Mesenchymal stem cell (in vitro differentiated cells and primary cell): ENCODE measurements around the gene ITGA11.

Source experiments
- DNase-seq: peaks from one replicate; pipeline ENCODE4 v3.0.0-alpha.2; 2013
- H2AFZ ChIP-seq: one replicate; pipeline ENCODE4 v1.6.1; 2013; ENCODE audit warnings: low read depth, mild to moderate bottlenecking, control low read depth, inconsistent platforms, low read length, moderate library complexity
- H2AK5ac ChIP-seq: 2 replicates; pipeline ENCODE4 v1.6.1; 2013; ENCODE audit warnings: low read length, moderate library complexity, mild to moderate bottlenecking, inconsistent platforms; ENCODE audit not compliant: severe bottlenecking
- H2BK120ac ChIP-seq: one replicate; pipeline ENCODE4 v1.6.1; 2013; ENCODE audit warnings: low read depth, mild to moderate bottlenecking, inconsistent platforms, low read length, moderate library complexity
- H2BK12ac ChIP-seq, 2 experiments: one replicate each; pipeline ENCODE4 v1.6.1; 2013; ENCODE audit warnings: inconsistent platforms in 2 of 2, low read length in 2 of 2, mild to moderate bottlenecking in 2 of 2, moderate library complexity in 2 of 2, control low read depth in 1 of 2
- H2BK15ac ChIP-seq: one replicate; pipeline ENCODE4 v1.6.1; 2013; ENCODE audit warnings: mild to moderate bottlenecking, low read depth, inconsistent platforms; ENCODE audit not compliant: poor library complexity, severe bottlenecking
- H2BK5ac ChIP-seq: 2 replicates; pipeline ENCODE4 v1.6.1; 2013; ENCODE audit warnings: low read depth, mild to moderate bottlenecking, low read length, control low read depth, inconsistent platforms; ENCODE audit not compliant: poor library complexity, severe bottlenecking
- H3K14ac ChIP-seq, 2 experiments: one replicate each; pipeline ENCODE4 v1.6.1; 2013; ENCODE audit warnings: inconsistent platforms in 2 of 2, low read length in 2 of 2, control low read depth in 1 of 2, mild to moderate bottlenecking in 1 of 2, moderate library complexity in 1 of 2
- H3K18ac ChIP-seq, 2 experiments: one replicate each; pipeline ENCODE4 v1.6.1; 2013; ENCODE audit warnings: inconsistent platforms in 2 of 2, low read length in 2 of 2, control low read depth in 1 of 2, low read depth in 1 of 2, mild to moderate bottlenecking in 1 of 2
- H3K23ac ChIP-seq, 2 experiments: one replicate each; pipeline ENCODE4 v1.6.1; 2013; ENCODE audit warnings: inconsistent platforms in 2 of 2, low read length in 2 of 2, mild to moderate bottlenecking in 2 of 2, moderate library complexity in 2 of 2, control low read depth in 1 of 2
- H3K27ac ChIP-seq: 2 replicates; pipeline ENCODE4 v1.5.1; 2013; ENCODE audit warnings: mild to moderate bottlenecking, moderate library complexity, low read length, control low read depth, inconsistent platforms; ENCODE audit not compliant: poor library complexity, severe bottlenecking
- H3K27me3 ChIP-seq, 2 experiments: 2 replicates each; pipeline versions ENCODE4 v1.6.1 to v1.7.0; 2013; ENCODE audit warnings: low read length in 2 of 2, mild to moderate bottlenecking in 2 of 2, moderate library complexity in 2 of 2, control low read depth in 1 of 2, inconsistent platforms in 1 of 2; ENCODE audit not compliant: control insufficient read depth in 1 of 2, insufficient read depth in 1 of 2
- H3K36me3 ChIP-seq, 2 experiments: 2 replicates each; pipeline versions ENCODE4 v1.6.1 to v1.7.0; 2013; ENCODE audit warnings: low read length in 2 of 2, control low read depth in 1 of 2, inconsistent platforms in 1 of 2, low read depth in 1 of 2, mild to moderate bottlenecking in 1 of 2; ENCODE audit not compliant: insufficient read depth in 2 of 2, control insufficient read depth in 1 of 2
- H3K4ac ChIP-seq, 2 experiments: one replicate each; pipeline ENCODE4 v1.6.1; 2013; ENCODE audit warnings: inconsistent platforms in 2 of 2, low read length in 2 of 2, mild to moderate bottlenecking in 2 of 2, moderate library complexity in 2 of 2, control low read depth in 1 of 2, low read depth in 1 of 2
- H3K4me1 ChIP-seq: 2 replicates; pipeline ENCODE4 v1.6.1; 2013; ENCODE audit warnings: low read depth, low read length, control low read depth; ENCODE audit not compliant: control insufficient read depth, insufficient read depth
- H3K4me2 ChIP-seq: 2 replicates; pipeline ENCODE4 v1.6.1; 2013; ENCODE audit warnings: low read length, mild to moderate bottlenecking, inconsistent platforms; ENCODE audit not compliant: poor library complexity, severe bottlenecking
- H3K4me3 ChIP-seq, 2 experiments: 2 replicates each; pipeline versions ENCODE4 v1.5.1 to v1.7.0; 2013; ENCODE audit warnings: low read length in 2 of 2, mild to moderate bottlenecking in 2 of 2, control low read depth in 1 of 2, low read depth in 1 of 2; ENCODE audit not compliant: insufficient read depth in 1 of 2
- H3K79me1 ChIP-seq: replicated peaks from 2 replicates; pipeline ENCODE4 v1.6.1; 2013; ENCODE audit warnings: mild to moderate bottlenecking, control low read depth, low read length, inconsistent platforms; ENCODE audit not compliant: poor library complexity, severe bottlenecking
- H3K9ac ChIP-seq: 2 replicates; pipeline ENCODE4 v1.7.0; 2013; ENCODE audit warnings: mild to moderate bottlenecking, low read length, moderate library complexity
- H3K9me3 ChIP-seq: 2 replicates; pipeline ENCODE4 v1.7.0; 2013; ENCODE audit warnings: mild to moderate bottlenecking, low read length; ENCODE audit not compliant: control insufficient read depth
- H4K8ac ChIP-seq: one replicate; pipeline ENCODE4 v1.6.1; 2013; ENCODE audit warnings: inconsistent platforms, mild to moderate bottlenecking, low read length, moderate library complexity
- H4K91ac ChIP-seq: one replicate; pipeline ENCODE4 v1.6.1; 2013; ENCODE audit warnings: mild to moderate bottlenecking, low read length, inconsistent platforms
- WGBS: methylation state at CpG from one replicate; pipeline ENCODE4 v1.1.7; 2013; ENCODE audit warnings: mixed read lengths; 5-methylcytosine and 5-hydroxymethylcytosine counted together

Gene ITGA11

DNA sequence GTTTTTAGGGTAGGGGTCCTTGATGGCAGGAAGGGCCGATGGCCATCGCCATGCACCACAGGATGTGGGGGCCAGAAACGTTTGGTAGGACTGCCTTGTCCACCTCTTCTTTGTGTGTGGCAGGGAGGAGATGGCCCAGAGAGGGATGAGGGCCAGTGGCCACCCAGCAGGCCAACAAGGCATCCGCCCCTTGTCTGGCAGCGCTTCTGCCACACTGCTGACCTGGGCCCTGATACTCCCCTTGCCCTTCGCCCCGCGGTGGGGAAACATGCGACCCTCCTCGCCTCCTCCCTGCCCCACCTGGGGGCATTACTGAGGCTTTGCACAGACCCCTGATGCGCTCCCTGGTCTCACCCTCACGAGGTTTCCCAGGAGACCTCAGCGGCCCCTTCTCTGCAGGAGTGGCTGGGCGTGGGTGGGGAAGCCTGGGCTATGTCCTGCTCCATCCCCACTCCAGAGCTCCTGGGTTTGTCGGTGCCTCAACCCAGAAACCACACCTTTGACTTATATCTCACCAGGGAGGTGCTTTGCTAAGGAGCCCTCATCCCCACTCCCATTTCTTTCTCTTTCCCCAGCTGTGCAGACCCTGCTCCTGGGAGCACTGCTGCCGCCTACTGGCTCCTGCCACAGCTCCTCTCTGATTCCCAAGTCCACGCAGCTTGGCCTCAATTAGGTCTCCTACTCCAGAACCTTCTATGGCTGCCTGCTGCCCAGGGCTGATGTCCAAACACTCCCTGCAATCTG lies 115.7 kb downstream of the ITGA11 start:
- Histone ChIP-seq H2AK5ac (peak overlapping the region; percentile 10), H3K18ac (peak overlapping the region in 1 of 2 experiments; percentile 54)
- WGBS: 79% methylated on average over 17 of the region's 17 CpGs

DNA sequence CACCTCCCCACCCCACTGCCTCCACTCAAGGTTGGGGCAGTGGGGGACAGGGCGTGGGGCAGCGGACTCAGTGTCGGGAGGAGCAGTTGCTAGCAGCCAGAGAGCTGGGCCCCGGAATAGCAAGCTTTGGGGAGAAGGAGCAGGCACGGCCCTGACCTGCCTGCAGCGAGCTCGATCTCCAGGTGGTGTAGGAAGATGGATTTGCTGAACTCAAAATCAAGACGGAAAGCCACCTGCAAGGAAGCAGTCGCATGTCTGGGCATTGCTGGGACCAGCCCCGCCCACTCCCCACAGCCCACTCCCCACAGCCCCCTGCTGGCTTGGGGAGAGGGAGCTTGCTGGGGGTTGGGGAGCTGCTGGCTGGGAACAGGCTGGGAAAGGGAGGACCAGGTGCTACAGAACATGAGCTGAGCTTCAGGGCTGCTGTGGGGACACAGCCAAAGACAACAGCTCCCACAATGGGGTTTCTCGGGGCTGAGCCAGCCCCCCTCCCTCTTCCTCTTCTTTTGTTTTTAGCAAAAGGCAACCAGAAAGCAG lies 116.4 kb downstream of the ITGA11 start:
- H3K18ac ChIP-seq: peak overlapping the region in 1 of 2 experiments; percentile 56
- H2AFZ ChIP-seq: no peak overlapping the region
- H3K79me1 ChIP-seq: peaks cover 7% of the 10 kb centered on the region
- no peak overlapping the region for H3K23ac ChIP-seq
- 80% methylated on average over 1 of the region's 11 CpGs for WGBS
- peaks cover 0 to 12% of the 10 kb centered on the region in 2 experiments for H3K27me3 ChIP-seq
- H2AK5ac ChIP-seq: no peak overlapping the region
- no peak overlapping the region for H2BK15ac ChIP-seq
- H3K4ac ChIP-seq: no peak overlapping the region
- no peak overlapping the region for H2BK120ac ChIP-seq
- H2BK12ac ChIP-seq: peak overlapping the region in 1 of 2 experiments; percentile 19
- H3K36me3 ChIP-seq: peaks cover 0 to 92% of the 10 kb centered on the region in 2 experiments
- H4K91ac ChIP-seq: no peak overlapping the region
- H3K27ac ChIP-seq: no peak overlapping the region
- peaks cover 41% of the 10 kb centered on the region for H3K4me1 ChIP-seq
- no peak overlapping the region for H3K9ac ChIP-seq
- no peak for DNase-seq
- H2BK5ac ChIP-seq: no peak overlapping the region
- H3K4me3 ChIP-seq: no peak overlapping the region
- peak overlapping the region; percentile 20 for H4K8ac ChIP-seq
- H3K14ac ChIP-seq: peak overlapping the region in 1 of 2 experiments; percentile 56
- no peak overlapping the region for H3K4me2 ChIP-seq
- no peaks in the 10 kb centered on the region for H3K9me3 ChIP-seq

More for the DNA sequence above, 115.7 kb downstream of the ITGA11 start:
- Histone ChIP-seq H4K91ac (no peak overlapping the region), H2BK5ac (no peak overlapping the region), H3K4me2 (no peak overlapping the region), H3K79me1 (peaks cover 7% of the 10 kb centered on the region), H2BK120ac (no peak overlapping the region), H3K14ac (peak overlapping the region in 1 of 2 experiments; percentile 50), H3K27ac (no peak overlapping the region), H2AFZ (no peak overlapping the region), H3K23ac (no peak overlapping the region), H3K36me3 (peaks cover 0 to 91% of the 10 kb centered on the region in 2 experiments), H3K4ac (no peak overlapping the region), H3K9ac (no peak overlapping the region), H3K27me3 (peaks cover 0 to 12% of the 10 kb centered on the region in 2 experiments), H3K4me1 (peaks cover 39% of the 10 kb centered on the region), H4K8ac (peak overlapping the region; percentile 8), H2BK15ac (no peak overlapping the region), H3K9me3 (no peaks in the 10 kb centered on the region), H2BK12ac (peak overlapping the region in 1 of 2 experiments; percentile 60), H3K4me3 (no peak overlapping the region)
- no peak for DNase-seq

DNA sequence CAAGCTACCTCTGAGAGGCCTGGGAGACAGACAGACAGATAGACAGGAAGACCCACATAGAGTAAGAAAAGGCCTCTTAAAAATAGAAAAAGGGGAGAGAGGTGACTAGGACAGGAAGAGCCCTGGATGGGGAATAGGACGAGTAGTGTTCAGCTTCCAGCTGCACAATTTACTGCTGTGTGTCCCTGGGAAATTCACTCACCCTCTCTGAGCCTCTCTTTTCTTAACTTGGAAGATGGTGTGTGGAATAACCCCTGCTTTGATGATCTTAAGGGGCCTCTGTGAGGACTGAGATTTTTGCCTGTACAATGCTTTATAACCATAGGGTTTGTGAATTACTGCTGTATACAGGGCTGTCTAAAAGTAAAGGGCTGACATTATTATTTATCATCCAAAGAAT lies 116.9 kb downstream of the ITGA11 start:
- Histone ChIP-seq H3K27me3 (peaks cover 0 to 12% of the 10 kb centered on the region in 2 experiments), H2BK12ac (no peak overlapping the region), H2AK5ac (no peak overlapping the region), H3K36me3 (peaks cover 0 to 92% of the 10 kb centered on the region in 2 experiments), H2BK120ac (no peak overlapping the region), H3K4me1 (peaks cover 44% of the 10 kb centered on the region), H4K8ac (no peak overlapping the region), H3K23ac (no peak overlapping the region), H3K4me3 (no peak overlapping the region), H4K91ac (no peak overlapping the region), H3K9ac (no peak overlapping the region), H2AFZ (no peak overlapping the region), H3K27ac (no peak overlapping the region), H2BK15ac (no peak overlapping the region), H3K79me1 (peaks cover 7% of the 10 kb centered on the region), H3K9me3 (no peaks in the 10 kb centered on the region), H2BK5ac (no peak overlapping the region), H3K18ac (no peak overlapping the region), H3K4ac (no peak overlapping the region), H3K4me2 (no peak overlapping the region), H3K14ac (no peak overlapping the region)
- WGBS: no CpG with 5 or more reads among the region's 1 CpG
- no peak for DNase-seq

DNA sequence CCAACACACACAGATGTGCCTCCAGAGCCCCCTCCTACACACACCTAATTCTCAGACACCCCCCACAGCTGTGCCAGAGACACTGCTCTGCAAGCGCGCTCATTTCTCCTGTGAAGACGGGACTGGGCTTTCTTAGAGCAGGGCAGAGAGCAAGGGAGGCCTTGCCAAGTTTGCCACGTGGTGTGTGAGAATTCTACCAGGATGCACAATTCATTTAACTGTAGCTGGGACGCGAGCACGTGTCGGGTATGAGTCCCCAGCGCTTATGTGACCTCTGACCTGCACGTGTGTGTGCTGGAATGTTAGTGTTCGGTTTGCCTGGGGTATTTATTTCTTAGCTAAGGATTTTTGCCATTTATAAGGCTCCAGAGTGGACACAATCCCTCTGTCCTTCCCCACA lies 117.4 kb downstream of the ITGA11 start:
- no peak overlapping the region for H3K27ac ChIP-seq
- no peak overlapping the region for H2BK5ac ChIP-seq
- no peak overlapping the region for H3K4me2 ChIP-seq
- H3K36me3 ChIP-seq: peaks cover 0 to 89% of the 10 kb centered on the region in 2 experiments
- H4K91ac ChIP-seq: no peak overlapping the region
- no peak overlapping the region for H3K4me3 ChIP-seq
- H2BK15ac ChIP-seq: no peak overlapping the region
- H4K8ac ChIP-seq: no peak overlapping the region
- no peak overlapping the region for H2BK12ac ChIP-seq
- H3K79me1 ChIP-seq: peaks cover 7% of the 10 kb centered on the region
- no peak overlapping the region for H3K4ac ChIP-seq
- WGBS: 61% methylated on average over 10 of the region's 11 CpGs
- no peaks in the 10 kb centered on the region for H3K9me3 ChIP-seq
- H3K14ac ChIP-seq: no peak overlapping the region
- no peak overlapping the region for H2BK120ac ChIP-seq
- peaks cover 44% of the 10 kb centered on the region for H3K4me1 ChIP-seq
- no peak overlapping the region for H2AK5ac ChIP-seq
- peak overlapping the region in 1 of 2 experiments; percentile 16 for H3K18ac ChIP-seq
- H3K9ac ChIP-seq: no peak overlapping the region
- peak; percentile 33 for DNase-seq
- peaks cover 0 to 12% of the 10 kb centered on the region in 2 experiments for H3K27me3 ChIP-seq
- H2AFZ ChIP-seq: no peak overlapping the region
- no peak overlapping the region for H3K23ac ChIP-seq
